Aorta (tissue), 5 donors: Measurements from ENCODE around the gene RGS7. TPM values are rescaled to one million over a fixed set of nuclear protein-coding genes. Genes with fewer than 3 reads are reported as not detected.

Source experiments
- ATAC-seq: fragments of 200-7000 bp; cut with Tn5 transposase; one replicate; pipeline ENCODE4 v1.9.1; 2022; ENCODE audit warnings: moderate library complexity; ENCODE audit not compliant: low FRiP score
- DNase-seq, 2 donors: peaks; one replicate each; pipeline ENCODE4 v3.0.0-alpha.2; 2020
- H3K27ac ChIP-seq, 2 donors: one replicate each; pipeline ENCODE4 v1.5.1; 2013; ENCODE audit warnings: low read length in 2 of 2, mild to moderate bottlenecking in 2 of 2, moderate library complexity in 2 of 2, control low read depth in 1 of 2, inconsistent platforms in 1 of 2, low read depth in 1 of 2
- H3K27me3 ChIP-seq, 2 donors: one replicate each; pipeline ENCODE4 v1.6.1; 2013; ENCODE audit warnings: control low read depth in 1 of 2, low read length in 1 of 2, mild to moderate bottlenecking in 1 of 2, moderate library complexity in 1 of 2; ENCODE audit not compliant: insufficient read depth in 2 of 2, control insufficient read depth in 1 of 2
- H3K36me3 ChIP-seq, 2 donors: one replicate each; pipeline ENCODE4 v1.6.1; 2013; ENCODE audit warnings: control low read depth in 1 of 2, low read length in 1 of 2, mild to moderate bottlenecking in 1 of 2; ENCODE audit not compliant: insufficient read depth in 2 of 2, control insufficient read depth in 1 of 2
- H3K4me1 ChIP-seq, 2 donors: one replicate each; pipeline ENCODE4 v1.6.1; 2013; ENCODE audit warnings: low read length in 2 of 2, control low read depth in 1 of 2, mild to moderate bottlenecking in 1 of 2, moderate library complexity in 1 of 2; ENCODE audit not compliant: insufficient read depth in 2 of 2, control insufficient read depth in 1 of 2
- H3K4me3 ChIP-seq, 2 donors: one replicate each; pipeline ENCODE4 v1.5.1; 2013; ENCODE audit warnings: low read length in 2 of 2, control low read depth in 1 of 2, mild to moderate bottlenecking in 1 of 2
- H3K9me3 ChIP-seq: one replicate; pipeline ENCODE4 v1.6.1; 2013; ENCODE audit warnings: mild to moderate bottlenecking, low read length; ENCODE audit not compliant: control insufficient read depth
- WGBS, 2 donors: extraction: QIAGEN DNeasy Blood & Tissue Kit; methylation state at CpG; one replicate each; pipeline ENCODE4 v1.1.7; 2013; 5-methylcytosine and 5-hydroxymethylcytosine counted together
- intact Hi-C, 2 donors: fragments of 100-400 bp; cut with DNase I; formaldehyde crosslinking; loops; one replicate each; pipeline versions ENCODE4 v1.14.2 to v1.15.0; 2022
- polyA plus RNA-seq, 2 donors: library from polyadenylated mRNA; stranded (reverse); fragments of 200-250 nt; gene quantifications; one replicate each; pipeline ENCODE4 v1.2.3, GENCODE V29; 2013
- total RNA-seq, 2 donors: library from RNA; stranded (reverse); fragmentation: NEBNext Ultra II Directional; extraction: Animal tissue kit (Norgen Biotek cat#: 25700); gene quantifications; one replicate each; pipeline ENCODE4 v1.2.1, GENCODE V29; 2021
- donor health status: healthy with polysubstance abuse.
- donor health status: Bipolar disorder and iron deficiency.
- donor health status: DM: no; HTN: no; CAD: no.
- donor health status: DM: no; HTN: no; CAD: no.
- donor health status: DM: yes; HTN: yes; CAD: no.

RGS7 gene
- total and polyA plus RNA-seq, 4 donors: not detected

- WGBS, 2 donors: 67 to 75% methylated on average over 2 of the region's 2 CpGs
- Histone ChIP-seq H3K27me3 (peaks cover 0 to 3% of the 10 kb centered on the region in 2 donors), H3K4me3 (no peak overlapping the region), H3K36me3 (no peaks in the 10 kb centered on the region), H3K27ac (no peak overlapping the region), H3K9me3 (peaks cover 5% of the 10 kb centered on the region), H3K4me1 (no peaks in the 10 kb centered on the region)
- no peak for ATAC-seq
- no peak for DNase-seq
- intact Hi-C loops: no loop called here
Measured at GRCh38 chr1:241219449-241219848, 137.6 kb downstream of the RGS7 start.

GRCh38 chr1:241217516-241217915, 139.5 kb downstream of the RGS7 start:
- H3K4me3 ChIP-seq: no peak overlapping the region
- peaks cover 5% of the 10 kb centered on the region for H3K9me3 ChIP-seq
- H3K27ac ChIP-seq: no peak overlapping the region
- peaks cover 0 to 3% of the 10 kb centered on the region in 2 donors for H3K27me3 ChIP-seq
- WGBS, 2 donors: 60 to 61% methylated on average over 2 of the region's 2 CpGs
- H3K4me1 ChIP-seq: no peaks in the 10 kb centered on the region
- intact Hi-C loops: no loop called here
- ATAC-seq (no peak), DNase-seq (no peak)
- H3K36me3 ChIP-seq: no peaks in the 10 kb centered on the region

GRCh38 chr1:241215683-241216082, 141.3 kb downstream of the RGS7 start:
- Histone ChIP-seq H3K36me3 (no peaks in the 10 kb centered on the region), H3K4me3 (no peak overlapping the region), H3K4me1 (no peaks in the 10 kb centered on the region), H3K9me3 (peaks cover 5% of the 10 kb centered on the region), H3K27me3 (peaks cover 0 to 3% of the 10 kb centered on the region in 2 donors), H3K27ac (no peak overlapping the region)
- no peak for ATAC-seq
- DNase-seq: no peak
- intact Hi-C loops: no loop called here
- WGBS, 2 donors: 92 to 93% methylated on average over 9 of the region's 9 CpGs

- no peak for DNase-seq
- ATAC-seq: no peak
- Histone ChIP-seq H3K36me3 (no peaks in the 10 kb centered on the region), H3K4me3 (no peak overlapping the region), H3K27me3 (peaks cover 0 to 3% of the 10 kb centered on the region in 2 donors), H3K4me1 (no peaks in the 10 kb centered on the region), H3K27ac (no peak overlapping the region), H3K9me3 (peaks cover 5% of the 10 kb centered on the region)
- intact Hi-C loops: no loop called here
- WGBS, 2 donors: 39 to 54% methylated on average over 4 of the region's 4 CpGs
Measured at GRCh38 chr1:241215203-241215602, 141.8 kb downstream of the RGS7 start.

- intact Hi-C loops: no loop called here
- no peak for DNase-seq
- Histone ChIP-seq H3K36me3 (no peaks in the 10 kb centered on the region), H3K4me3 (no peak overlapping the region), H3K27ac (no peak overlapping the region), H3K9me3 (no peaks in the 10 kb centered on the region), H3K4me1 (peaks cover 0 to 2% of the 10 kb centered on the region in 2 donors), H3K27me3 (no peaks in the 10 kb centered on the region)
- 78 to 83% methylated on average over 8 of the region's 8 CpGs for WGBS, 2 donors
- ATAC-seq: no peak
Measured at GRCh38 chr1:241213139-241213538, 143.9 kb downstream of the RGS7 start.

- H3K27me3 ChIP-seq: no peaks in the 10 kb centered on the region
- intact Hi-C loops: no loop called here
- ATAC-seq (no peak), DNase-seq (no peak)
- no peak overlapping the region for H3K4me3 ChIP-seq
- H3K4me1 ChIP-seq: peaks cover 0 to 2% of the 10 kb centered on the region in 2 donors
- whole genome bisulfite sequencing, 2 donors: 78 to 81% methylated on average over 6 of the region's 6 CpGs
- H3K27ac ChIP-seq: no peak overlapping the region
- H3K36me3 ChIP-seq: no peaks in the 10 kb centered on the region
- H3K9me3 ChIP-seq: no peaks in the 10 kb centered on the region
Measured at GRCh38 chr1:241212628-241213027, 144.4 kb downstream of the RGS7 start.

GRCh38 chr1:241208910-241209379, 148.1 kb downstream of the RGS7 start:
- Histone ChIP-seq H3K4me3 (no peak overlapping the region), H3K9me3 (no peaks in the 10 kb centered on the region), H3K4me1 (peaks cover 0 to 2% of the 10 kb centered on the region in 2 donors), H3K36me3 (no peaks in the 10 kb centered on the region), H3K27ac (no peak overlapping the region), H3K27me3 (no peaks in the 10 kb centered on the region)
- 87 to 89% methylated on average over 7 of the region's 7 CpGs for WGBS, 2 donors
- intact Hi-C loops: no loop called here
- DNase-seq (no peak), ATAC-seq (no peak)

- Histone ChIP-seq H3K36me3 (no peaks in the 10 kb centered on the region), H3K9me3 (no peaks in the 10 kb centered on the region), H3K4me1 (peaks cover 0 to 1% of the 10 kb centered on the region in 2 donors), H3K4me3 (no peak overlapping the region), H3K27ac (no peak overlapping the region), H3K27me3 (no peaks in the 10 kb centered on the region)
- WGBS, 2 donors: 66 to 76% methylated on average over 1 of the region's 1 CpG
- intact Hi-C loops: no loop called here
- DNase-seq (no peak), ATAC-seq (no peak)
Measured at GRCh38 chr1:241203817-241204216, 153.2 kb downstream of the RGS7 start.

- Histone ChIP-seq H3K4me1 (no peaks in the 10 kb centered on the region), H3K4me3 (no peak overlapping the region), H3K27ac (no peak overlapping the region), H3K27me3 (no peaks in the 10 kb centered on the region), H3K36me3 (no peaks in the 10 kb centered on the region), H3K9me3 (no peaks in the 10 kb centered on the region)
- 5 to 17% methylated on average over 4 of the region's 4 CpGs for WGBS, 2 donors
- DNase-seq: no peak
- intact Hi-C loops: no loop called here
- no peak for ATAC-seq
Measured at GRCh38 chr1:241202401-241202800, 154.6 kb downstream of the RGS7 start.
